PC-9 (cell line): ENCODE data around the gene SLAMF1.

Experiments used
- EZH2 ChIP-seq: fragments of 200-600 bp; sonication (generic); IDR thresholded peaks from 2 replicates; pipeline ENCODE4 v1.8.0; 2017; ENCODE audit warnings: antibody characterized with exemption, low read depth
- TF ChIP-seq, protein P1 (sequence below): fragments of 200-600 bp; sonication (generic); conservative IDR thresholded peaks from 2 replicates; pipeline ENCODE4 v1.6.1; 2017; ENCODE audit warnings: mixed run types, antibody characterized with exemption, mild to moderate bottlenecking, moderate library complexity

DNA sequence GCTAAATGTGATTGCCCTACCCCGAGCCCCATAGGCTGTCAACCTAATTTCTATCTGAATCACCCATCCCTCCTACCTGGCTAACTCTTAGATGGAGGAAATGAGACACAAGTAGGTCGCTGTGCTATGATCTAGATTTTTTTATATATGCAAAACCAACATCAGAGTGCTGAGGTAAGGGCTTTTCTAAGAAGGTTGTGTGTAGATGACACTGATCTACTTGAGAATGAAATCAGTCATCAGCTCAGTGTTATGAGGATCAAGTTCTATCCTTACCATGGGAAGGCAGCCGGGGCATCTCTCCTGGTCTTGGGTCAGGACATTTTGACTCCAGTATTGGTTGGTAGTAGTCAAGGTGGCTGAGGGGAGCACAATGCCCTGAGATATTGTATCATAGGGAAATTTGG is 23.6 kb downstream of the SLAMF1 start:
- TF ChIP-seq, protein P1, sequence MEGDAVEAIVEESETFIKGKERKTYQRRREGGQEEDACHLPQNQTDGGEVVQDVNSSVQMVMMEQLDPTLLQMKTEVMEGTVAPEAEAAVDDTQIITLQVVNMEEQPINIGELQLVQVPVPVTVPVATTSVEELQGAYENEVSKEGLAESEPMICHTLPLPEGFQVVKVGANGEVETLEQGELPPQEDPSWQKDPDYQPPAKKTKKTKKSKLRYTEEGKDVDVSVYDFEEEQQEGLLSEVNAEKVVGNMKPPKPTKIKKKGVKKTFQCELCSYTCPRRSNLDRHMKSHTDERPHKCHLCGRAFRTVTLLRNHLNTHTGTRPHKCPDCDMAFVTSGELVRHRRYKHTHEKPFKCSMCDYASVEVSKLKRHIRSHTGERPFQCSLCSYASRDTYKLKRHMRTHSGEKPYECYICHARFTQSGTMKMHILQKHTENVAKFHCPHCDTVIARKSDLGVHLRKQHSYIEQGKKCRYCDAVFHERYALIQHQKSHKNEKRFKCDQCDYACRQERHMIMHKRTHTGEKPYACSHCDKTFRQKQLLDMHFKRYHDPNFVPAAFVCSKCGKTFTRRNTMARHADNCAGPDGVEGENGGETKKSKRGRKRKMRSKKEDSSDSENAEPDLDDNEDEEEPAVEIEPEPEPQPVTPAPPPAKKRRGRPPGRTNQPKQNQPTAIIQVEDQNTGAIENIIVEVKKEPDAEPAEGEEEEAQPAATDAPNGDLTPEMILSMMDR: no peak
- no peak for TF ChIP-seq EZH2
